Right lung (tissue), 5 donors: ENCODE measurements around the gene NR5A1. TPM values are rescaled to one million over a fixed set of nuclear protein-coding genes. Genes with fewer than 3 reads are reported as not detected.

ENCODE experiments used
- DNase-seq, 2 donors: peaks; one replicate each; pipeline ENCODE4 v3.0.0-alpha.2; 2013
- polyA plus RNA-seq, 5 donors: library from polyadenylated mRNA; unstranded; fragments of 120-200 nt; gene quantifications; one replicate each; pipeline versions ENCODE4 v1.2.1 to v1.2.3, GENCODE V29; 2013; ENCODE audit warnings: inconsistent platforms in 1 of 5, low replicate concordance in 1 of 5; ENCODE audit not compliant: insufficient read length in 5 of 5, insufficient read depth in 1 of 5

The NR5A1 gene
- polyA plus RNA-seq, 5 donors = 0.04 TPM; not detected in 4

DNA sequence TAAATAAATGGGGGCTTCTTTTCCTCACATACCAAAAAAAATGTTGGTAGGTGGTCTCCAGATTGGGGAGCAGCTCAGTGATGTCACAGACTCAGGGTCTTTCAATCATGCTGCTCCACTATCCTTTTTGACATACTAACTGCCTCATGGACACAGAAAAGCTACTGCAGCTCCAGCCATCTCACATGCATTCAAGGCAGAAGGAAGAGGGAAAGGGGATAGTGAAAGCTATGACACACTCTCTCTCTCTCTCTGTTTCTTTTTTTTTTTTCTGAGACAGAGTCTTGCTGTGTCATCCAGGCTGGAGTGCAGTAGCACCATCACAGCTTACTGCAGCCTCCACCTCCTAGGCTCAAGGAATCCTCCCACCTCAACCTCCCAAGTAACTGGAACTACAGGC, 64.8 kb downstream of the NR5A1 start:
- DNase-seq = no peak

DNA sequence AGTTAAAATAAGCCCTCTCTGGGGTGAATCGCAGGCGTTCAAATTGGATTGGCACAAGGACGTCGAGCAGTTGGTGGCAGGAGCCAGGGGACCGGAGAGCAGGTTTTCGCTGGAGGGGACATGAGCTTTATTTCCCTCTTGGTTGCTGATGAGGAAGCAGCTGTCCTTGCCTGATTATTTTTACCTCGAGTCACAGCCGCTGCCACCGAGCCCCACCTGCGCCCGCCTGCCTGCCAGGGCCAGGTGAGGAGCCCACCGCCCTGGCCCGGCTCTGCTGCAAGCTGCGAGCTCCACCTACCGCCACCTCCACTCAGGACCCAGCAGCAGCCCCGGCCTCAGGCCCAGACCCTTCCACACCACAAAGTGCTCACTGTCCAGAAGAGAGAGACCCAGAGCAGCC, 65.9 kb downstream of the NR5A1 start:
- DNase-seq = no peak

DNA sequence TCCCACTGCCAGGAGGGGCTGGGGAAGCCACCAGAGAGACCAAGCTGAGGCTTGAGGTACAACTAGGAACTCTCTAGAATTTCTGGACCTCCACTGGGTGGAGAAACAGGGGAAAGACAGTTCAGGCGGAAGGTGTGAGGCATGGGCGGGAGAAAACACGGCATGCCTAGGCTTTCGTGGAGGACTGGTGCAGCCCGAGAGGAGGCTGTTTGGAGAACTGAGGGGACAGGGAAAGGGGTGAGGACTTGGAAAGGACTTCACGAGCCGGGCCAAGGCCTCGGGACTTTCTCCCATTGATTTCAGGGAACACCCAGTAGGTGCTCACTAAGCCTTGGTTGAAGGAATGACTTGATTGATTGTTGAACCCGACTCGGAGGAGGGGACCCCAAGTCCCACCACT, 66.4 kb downstream of the NR5A1 start:
- DNase-seq = no peak

DNA sequence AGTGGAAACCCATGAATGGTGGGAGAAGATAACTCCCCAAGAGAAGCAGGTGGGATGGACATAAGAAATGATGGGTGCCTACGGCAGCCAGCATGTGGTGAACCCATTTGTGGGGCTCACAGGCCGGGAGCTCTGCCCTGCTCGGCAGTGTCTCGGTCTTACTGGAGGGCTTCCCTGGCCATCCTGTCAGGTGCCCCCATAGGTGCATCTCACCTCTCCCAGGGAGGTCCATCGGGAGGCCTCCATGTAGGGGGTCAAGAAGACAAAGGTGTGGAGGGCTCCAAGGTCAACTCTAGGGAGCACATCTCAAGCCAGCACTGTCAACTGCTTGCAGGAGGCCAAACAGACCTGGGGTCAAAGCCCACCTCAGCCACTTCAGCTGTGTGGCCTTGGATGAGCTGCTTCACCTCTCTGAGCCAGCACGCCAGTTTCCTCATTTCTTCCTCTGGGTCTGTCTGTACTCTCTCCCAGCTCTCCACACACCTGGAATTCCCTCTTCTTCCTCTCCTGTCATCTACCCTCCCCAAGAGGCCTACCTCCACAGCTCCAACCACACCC, 67.4 kb downstream of the NR5A1 start:
- DNase-seq = no peak

DNA sequence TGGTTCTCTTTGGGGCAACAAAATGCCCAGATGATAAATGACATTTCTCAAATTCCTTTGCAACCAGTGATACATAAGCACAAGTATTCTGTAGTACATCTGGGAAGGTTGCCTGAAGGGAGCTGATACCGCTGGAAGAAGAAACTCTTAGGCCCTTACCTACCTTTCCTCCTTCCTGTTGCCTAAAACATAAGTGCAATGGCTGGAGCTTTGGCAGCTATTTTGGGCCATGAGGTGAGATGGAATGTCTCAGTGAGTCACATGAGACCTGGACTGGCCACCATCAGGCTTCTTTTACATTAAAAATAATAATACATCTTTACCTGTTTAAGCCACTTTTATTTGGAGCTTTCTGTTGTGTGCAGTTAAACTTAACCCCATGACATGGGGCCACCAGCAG, 68.1 kb downstream of the NR5A1 start:
- DNase-seq = no peak

DNA sequence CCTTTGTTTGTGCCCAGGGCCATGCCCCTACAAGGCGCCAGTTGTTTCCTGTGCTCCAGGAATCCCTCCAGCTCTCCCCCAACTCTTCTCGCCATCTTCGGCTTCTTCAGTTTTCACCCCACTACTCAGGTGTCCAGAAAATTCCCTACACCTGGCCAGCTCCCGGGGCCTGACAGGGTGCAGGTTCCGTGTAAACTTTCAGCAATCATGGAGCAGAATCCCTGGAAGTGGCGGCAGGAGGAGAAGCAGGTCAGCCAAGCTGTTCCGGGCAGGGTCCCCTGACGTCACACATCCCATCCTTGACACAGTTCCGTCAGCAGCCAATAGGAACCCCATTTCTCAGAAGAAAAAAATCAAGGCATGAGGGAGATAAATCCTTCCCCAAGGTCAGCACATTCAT, 69.1 kb downstream of the NR5A1 start:
- no peak for DNase-seq

DNA sequence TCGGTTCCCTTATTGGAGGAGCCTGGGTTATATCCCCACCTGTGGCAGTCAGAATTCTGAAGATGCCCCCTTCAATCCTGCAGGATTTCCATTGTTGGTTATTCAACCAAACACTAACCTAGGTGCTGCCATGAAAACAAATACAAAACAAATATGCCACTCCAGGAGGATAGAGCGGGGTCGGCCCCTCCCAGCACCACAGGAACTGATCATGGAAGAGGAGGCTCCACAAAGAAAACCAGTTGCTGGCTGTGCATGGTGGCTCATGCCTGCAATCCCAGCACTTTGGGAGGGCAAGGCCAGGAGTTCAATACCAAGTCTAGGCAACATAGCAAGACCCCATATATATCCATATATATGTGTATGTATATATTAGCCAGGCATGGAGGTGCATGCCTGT, 70.1 kb downstream of the NR5A1 start:
- DNase-seq = no peak

DNA sequence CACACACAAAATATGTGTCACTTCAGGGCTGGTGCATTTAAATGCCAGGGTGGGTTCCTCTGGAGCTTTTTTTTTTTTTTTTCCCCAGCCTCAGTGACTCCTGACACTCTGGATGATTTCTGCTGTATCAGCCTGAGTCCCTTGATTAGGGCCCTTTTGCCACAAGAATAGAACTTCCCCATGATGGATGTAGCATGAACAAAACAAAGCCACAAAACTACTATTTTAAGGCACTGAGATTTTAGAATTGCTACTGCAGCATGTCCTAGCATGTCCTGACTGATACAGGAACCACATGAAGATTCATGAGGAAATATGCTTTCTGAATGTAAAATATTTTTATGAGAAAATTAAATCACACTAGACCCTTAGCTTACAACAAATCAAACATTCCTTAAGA, 70.9 kb downstream of the NR5A1 start:
- DNase-seq = no peak

Other genes with a start within 250 kb of the NR5A1 start
- gene NEK6, start 249.4 kb downstream of the NR5A1 start, polyA plus RNA-seq = 10 to 100 TPM; 34.3 to 48.6 (median 38.2) TPM
- gene PSMB7, start 92.0 kb downstream of the NR5A1 start, polyA plus RNA-seq = 100 to 1,000 TPM; 204 to 212 (median 205) TPM
- gene ADGRD2, start 56.9 kb downstream of the NR5A1 start, polyA plus RNA-seq = under 1 TPM in 4 of 5 donors, not detected in 1; 0.08 to 0.16 (median 0.14) TPM